GM18867 (cell line): Measurements from ENCODE around the gene GXYLT1.
"Not testable (repeated sequence)": the region's sequence is repeated elsewhere in the genome, so short reads cannot be mapped to it uniquely, and the experiment has no call there.

Experiments used
- ATAC-seq: cut with Tn5 transposase; IDR thresholded peaks from one replicate; pipeline ENCODE4 v1.9.1; 2021; ENCODE audit warnings: mild to moderate bottlenecking, moderate library complexity; ENCODE audit not compliant: unreplicated experiment

GXYLT1 gene

GRCh38 chr12:42103155-42103554, 41.5 kb downstream of the GXYLT1 start:
- ATAC-seq: no peak

DNA sequence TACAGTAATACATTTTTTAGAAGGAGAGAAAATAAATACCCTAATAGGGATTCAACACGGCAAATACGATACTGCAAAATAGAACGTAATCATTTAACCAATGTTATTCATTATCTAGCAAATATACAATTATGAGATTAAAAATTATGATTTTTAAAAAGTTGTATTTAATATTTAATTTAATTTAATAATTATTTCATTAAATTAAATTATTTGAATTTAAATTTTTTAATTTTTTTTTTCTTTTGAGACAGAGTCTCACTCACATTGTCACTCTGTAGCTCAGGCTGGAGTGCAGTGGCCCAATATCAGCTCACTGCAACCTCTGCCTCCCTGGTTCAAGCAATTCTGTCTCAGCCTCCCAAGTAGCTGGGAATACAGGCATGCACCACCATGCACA, 42.0 kb downstream of the GXYLT1 start:
- ATAC-seq: no peak

DNA sequence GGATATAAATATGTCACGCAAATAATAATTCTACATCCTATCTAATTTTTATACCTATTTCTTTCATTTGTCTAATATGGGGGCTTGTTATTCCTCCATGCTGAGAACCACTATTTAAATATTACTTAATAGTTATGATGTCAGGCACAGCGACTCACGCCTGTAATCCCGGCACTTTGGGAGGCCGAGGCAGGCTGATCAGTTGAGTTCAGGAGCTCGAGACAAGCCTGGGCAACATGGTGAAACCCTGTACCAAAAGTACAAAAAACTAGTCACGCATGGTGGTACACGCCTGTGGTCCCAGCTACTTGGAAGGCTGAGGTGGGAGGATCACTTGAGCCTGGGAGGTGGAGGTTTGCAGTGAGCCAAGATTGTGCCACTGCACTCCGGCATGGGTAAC, 45.2 kb downstream of the GXYLT1 start:
- ATAC-seq: no peak

GRCh38 chr12:42097971-42098370, 46.7 kb downstream of the GXYLT1 start:
- ATAC-seq: peak; percentile 93

- no peak for ATAC-seq
These were observed 50.4 kb downstream of the GXYLT1 start for GRCh38 chr12:42094277-42094676.

DNA sequence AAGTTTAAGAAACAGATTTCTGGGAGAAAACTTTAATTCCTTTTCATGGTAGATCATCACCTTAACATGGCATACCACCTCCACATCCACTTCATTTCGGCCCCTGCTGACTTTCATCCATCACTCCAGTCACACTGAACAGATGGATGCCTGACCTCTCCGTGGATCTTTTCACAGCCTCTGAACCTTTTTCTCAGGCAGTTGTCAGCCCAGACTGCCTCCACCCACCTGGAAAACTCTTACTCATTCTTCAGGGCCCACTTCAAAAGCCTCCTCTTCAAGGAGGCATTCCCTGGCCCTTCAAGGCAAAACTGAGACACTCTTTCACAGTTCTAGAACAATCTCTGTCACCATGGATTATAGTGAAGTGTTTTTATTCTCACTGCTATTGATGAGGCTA, 52.9 kb downstream of the GXYLT1 start:
- no peak for ATAC-seq

DNA sequence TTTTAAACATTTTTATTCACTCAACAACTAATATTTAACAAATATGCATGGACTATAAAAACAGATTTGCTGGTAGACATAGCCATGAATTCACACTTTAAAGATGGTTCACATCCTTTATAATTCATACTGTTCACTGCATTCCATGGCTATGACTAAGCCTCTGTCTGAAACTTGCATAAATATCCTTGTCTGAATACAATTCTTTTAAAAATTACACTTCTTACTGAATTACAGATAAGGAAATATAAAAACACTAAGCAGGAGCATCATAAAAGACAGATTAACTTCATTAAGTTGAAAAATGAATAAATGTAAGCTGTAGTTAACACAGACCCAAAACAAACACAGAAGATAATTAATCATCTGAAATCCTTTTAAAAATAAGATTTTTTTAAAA, 53.8 kb downstream of the GXYLT1 start:
- ATAC-seq: no peak

DNA sequence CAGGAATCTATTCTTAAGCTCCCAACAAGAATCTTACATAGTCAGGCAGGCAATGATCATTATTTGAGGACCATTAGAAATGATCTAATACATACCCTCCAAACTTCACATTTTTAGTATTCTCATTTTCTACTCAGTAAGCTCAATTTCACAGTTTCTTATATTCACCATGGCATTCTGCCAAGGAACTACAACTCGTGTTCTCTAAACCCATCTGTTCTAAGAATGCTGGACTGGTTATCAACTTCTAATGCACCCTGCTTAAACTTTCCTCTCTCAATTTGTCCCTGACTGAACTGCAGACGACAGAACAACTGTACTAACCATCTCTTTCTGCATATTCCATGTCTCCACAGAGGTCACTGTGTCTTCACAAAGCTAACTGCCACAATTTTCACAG, 58.6 kb downstream of the GXYLT1 start:
- ATAC-seq: no peak

GRCh38 chr12:42085594-42085993, 59.1 kb downstream of the GXYLT1 start:
- ATAC-seq: no peak

DNA sequence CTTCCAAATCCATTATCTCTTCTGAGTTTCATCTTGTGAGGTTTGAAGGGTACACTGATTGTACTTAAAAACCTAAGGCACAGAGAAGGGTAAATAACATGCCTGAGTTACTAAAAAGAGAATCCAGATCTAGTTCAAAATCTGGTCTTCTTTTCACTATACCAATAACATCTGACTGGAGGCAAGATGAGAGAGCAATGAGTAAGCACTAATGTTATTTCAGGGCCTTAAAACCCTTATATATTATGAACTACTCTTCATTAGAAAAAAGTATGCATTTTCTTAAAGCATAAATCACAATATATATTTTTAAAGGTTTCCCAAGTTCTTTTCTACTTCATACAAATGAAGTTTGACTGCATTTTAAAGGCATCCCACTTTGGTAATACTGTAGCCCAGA, 60.2 kb downstream of the GXYLT1 start:
- no peak for ATAC-seq

GRCh38 chr12:42076976-42077375, 67.7 kb downstream of the GXYLT1 start:
- no peak for ATAC-seq

GRCh38 chr12:42070036-42070435, 74.6 kb downstream of the GXYLT1 start:
- no peak for ATAC-seq

DNA sequence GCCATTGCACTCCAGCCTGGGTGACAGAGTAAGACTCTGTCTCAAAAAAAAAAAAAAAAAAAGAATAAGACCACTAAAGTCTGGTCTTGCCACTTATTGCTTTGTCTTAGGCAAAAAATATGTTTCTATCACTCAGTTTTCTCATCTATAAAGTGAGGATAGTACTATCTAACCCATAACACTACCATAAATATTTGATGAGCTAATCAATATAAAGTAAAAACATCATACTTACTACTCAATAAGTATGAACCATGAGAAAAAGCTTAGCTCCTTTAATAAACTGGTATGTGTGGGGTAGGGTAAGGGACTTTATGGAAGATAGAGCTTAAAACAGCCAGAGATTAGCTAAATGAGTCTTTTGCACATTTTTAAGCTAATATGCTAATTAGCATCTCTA, 85.5 kb downstream of the GXYLT1 start:
- ATAC-seq: no peak

GRCh38 chr12:42056130-42056529, 88.5 kb downstream of the GXYLT1 start:
- peak; percentile 84 for ATAC-seq

DNA sequence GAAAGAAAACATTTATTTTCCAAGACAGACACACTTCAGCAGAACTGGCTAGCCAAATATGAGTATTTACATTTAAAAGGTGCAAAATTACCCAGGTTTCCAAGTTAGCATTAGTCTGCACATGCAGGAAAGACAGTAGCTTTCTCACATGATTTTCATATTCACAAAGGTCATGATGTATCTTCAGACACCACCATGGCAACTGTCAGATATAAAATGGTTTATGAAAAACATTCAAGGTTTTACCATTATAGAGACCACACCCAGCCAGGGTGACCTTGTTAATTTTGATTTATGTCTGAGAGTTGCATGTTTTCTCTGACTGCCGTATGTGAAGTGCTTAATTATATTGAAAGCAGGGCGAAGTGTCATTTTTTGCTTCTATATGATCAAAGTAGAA, 91.2 kb downstream of the GXYLT1 start:
- ATAC-seq: no peak

- not testable (repeated sequence) for ATAC-seq
These were observed 95.7 kb downstream of the GXYLT1 start for GRCh38 chr12:42048980-42049379.

- ATAC-seq: no peak
These were observed 105.1 kb downstream of the GXYLT1 start for GRCh38 chr12:42039577-42039976.

DNA sequence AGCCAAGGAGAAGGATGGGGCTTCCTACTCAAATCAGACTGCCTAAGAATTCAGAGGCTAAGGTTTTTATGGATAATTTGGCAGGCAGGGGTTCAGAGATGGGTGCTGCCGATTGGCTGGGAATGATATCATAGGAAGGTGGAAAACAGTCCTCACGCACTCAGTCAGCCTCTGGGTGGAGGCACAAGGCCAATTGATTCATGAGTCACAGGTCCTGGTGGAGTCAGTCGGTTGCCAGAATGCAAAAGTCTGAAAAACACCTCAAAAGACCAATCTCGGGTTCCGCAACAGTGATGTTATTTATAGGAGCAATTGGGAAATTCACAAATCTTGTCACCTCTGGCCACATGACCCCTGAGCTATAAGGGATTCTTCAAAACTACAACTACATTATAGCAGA, 105.5 kb downstream of the GXYLT1 start:
- ATAC-seq: no peak

GRCh38 chr12:42031847-42032564, 112.7 kb downstream of the GXYLT1 start:
- ATAC-seq: no peak
